ENCODE data around the gene DHX57.

The DHX57 gene

GRCh38 chr2:38875576-38876367 lies at the start of gene DHX57, which contains the start of gene MORN2:
TSS of gene DHX57 (minus strand) at chr2:38875934. CDS start at chr2:38868405, 7,529 bp downstream.
TSS of gene MORN2 (plus strand) at chr2:38875976.
- peak; percentile 53 for DNase-seq (ENCODE audit: low read depth)

GRCh38 chr2:38922902-38923301 lies 47.2 kb upstream of the DHX57 start:
- DNase-seq (ENCODE audit: low read depth): no peak

GRCh38 chr2:38922389-38922788 lies 46.7 kb upstream of the DHX57 start:
- DNase-seq (ENCODE audit: low read depth): no peak

GRCh38 chr2:38912619-38913018 lies 36.9 kb upstream of the DHX57 start:
- no peak for DNase-seq (ENCODE audit: low read depth)

- DNase-seq (ENCODE audit: low read depth): no peak
Measured at GRCh38 chr2:38911191-38911590, 35.5 kb upstream of the DHX57 start.

GRCh38 chr2:38909872-38910271 lies 34.1 kb upstream of the DHX57 start:
- DNase-seq (ENCODE audit: low read depth): no peak

GRCh38 chr2:38907743-38908562 lies 32.2 kb upstream of the DHX57 start:
- DNase-seq (ENCODE audit: low read depth): no peak

GRCh38 chr2:38907242-38907641 lies 31.5 kb upstream of the DHX57 start:
- no peak for DNase-seq (ENCODE audit: low read depth)

- no peak for DNase-seq (ENCODE audit: low read depth)
Measured at GRCh38 chr2:38905251-38905650, 29.5 kb upstream of the DHX57 start.

GRCh38 chr2:38900726-38901125 lies 25.0 kb upstream of the DHX57 start:
- DNase-seq (ENCODE audit: low read depth): no peak

GRCh38 chr2:38898256-38898655 lies 22.5 kb upstream of the DHX57 start:
- no peak for DNase-seq (ENCODE audit: low read depth)

GRCh38 chr2:38892819-38893218 lies 17.1 kb upstream of the DHX57 start:
- no peak for DNase-seq (ENCODE audit: low read depth)

- no peak for DNase-seq (ENCODE audit: low read depth)
Measured at GRCh38 chr2:38889575-38889974, 13.8 kb upstream of the DHX57 start, which contains the start of gene ARHGEF33. TSS of gene ARHGEF33 (plus strand) at chr2:38889875. CDS start at chr2:38919448, 29,573 bp downstream.

- no peak for DNase-seq (ENCODE audit: low read depth)
Measured at GRCh38 chr2:38889045-38889444, 13.3 kb upstream of the DHX57 start.

GRCh38 chr2:38887902-38888554 lies 12.3 kb upstream of the DHX57 start:
- no peak for DNase-seq (ENCODE audit: low read depth)

GRCh38 chr2:38887347-38887746 lies 11.6 kb upstream of the DHX57 start:
- no peak for DNase-seq (ENCODE audit: low read depth)

GRCh38 chr2:38886063-38886462 lies 10.3 kb upstream of the DHX57 start:
- no peak for DNase-seq (ENCODE audit: low read depth)

- no peak for DNase-seq (ENCODE audit: low read depth)
Measured at GRCh38 chr2:38876407-38876806, 673 bp upstream of the DHX57 start.

- no peak for DNase-seq (ENCODE audit: low read depth)
Measured at GRCh38 chr2:38875227-38875575, 533 bp downstream of the DHX57 start.

- no peak for DNase-seq (ENCODE audit: low read depth)
Measured at GRCh38 chr2:38873763-38874162, 2.0 kb downstream of the DHX57 start.

- no peak for DNase-seq (ENCODE audit: low read depth)
Measured at GRCh38 chr2:38871432-38871831, 4.3 kb downstream of the DHX57 start.

- no peak for DNase-seq (ENCODE audit: low read depth)
Measured at GRCh38 chr2:38866773-38867443, 8.8 kb downstream of the DHX57 start.
